ENCODE results near the gene EXT2. TPM values are rescaled to one million over a fixed set of nuclear protein-coding genes. Genes with fewer than 3 reads are reported as not detected.

Gene EXT2
- total RNA-seq, 1 experiment from 2014 or later = 42.8 TPM

GRCh38 chr11:44158384-44158783, 62.9 kb downstream of the EXT2 start:
- DNase-seq (ENCODE audit: low read depth, low spot score) (no peak), ATAC-seq (no peak)
- TF ChIP-seq SRF (IDR thresholded peaks at IDR 0.05; ENCODE audit: low read depth) (no peak), SIN3A (IDR thresholded peaks at IDR 0.05; ENCODE audit: low read depth) (no peak), FOSL1 (IDR thresholded peaks at IDR 0.05; ENCODE audit: low read depth) (no peak), TCF7L2 (IDR thresholded peaks at IDR 0.05; ENCODE audit: borderline replicate concordance, extremely low read depth, insufficient read depth, insufficient read length) (no peak), EZH2phosphoT487 (IDR thresholded peaks at IDR 0.05; ENCODE audit: borderline replicate concordance) (no peak), EZH2 (IDR thresholded peaks at IDR 0.05) (no peak), ZNF274 (IDR thresholded peaks at IDR 0.05; ENCODE audit: low read depth, low read length) (no peak), POLR2A (IDR thresholded peaks at IDR 0.05; ENCODE audit: borderline replicate concordance, extremely low read depth, insufficient read depth, insufficient read length) (no peak), CTCF (IDR thresholded peaks at IDR 0.05 in 2 of 3, conservative IDR thresholded peaks at IDR 0.05 in 1 of 3; ENCODE audit: borderline replicate concordance in 1 of 3, insufficient read depth in 1 of 3, low read depth in 2 of 3, low read length in 2 of 3) (no peak), ZBTB33 (IDR thresholded peaks at IDR 0.05; ENCODE audit: extremely low read depth, insufficient replicate concordance, low read length) (no peak), ELF1 (IDR thresholded peaks at IDR 0.05; ENCODE audit: borderline replicate concordance, low read depth) (no peak), YY1 (IDR thresholded peaks at IDR 0.05; ENCODE audit: extremely low read depth, insufficient replicate concordance, low read depth, low read length) (no peak)
- no peak overlapping the region for H3K4me2 ChIP-seq (ENCODE audit: low read length)
- no peaks in the 10 kb centered on the region for H4K20me1 ChIP-seq (ENCODE audit: insufficient read depth)
- no peaks in the 10 kb centered on the region for H3K9me3 ChIP-seq (ENCODE audit: control insufficient read depth in 1 of 2, insufficient read depth in 1 of 2, low read depth in 1 of 2, low read length in 2 of 2)
- H3K4me3 ChIP-seq (replicated peaks in 1 of 2; ENCODE audit: low read depth in 1 of 2, low read length in 2 of 2) = no peak overlapping the region
- H3K27ac ChIP-seq (ENCODE audit: low read depth, low read length) = no peak overlapping the region
- intact Hi-C loops (cut with micrococcal nuclease) = loop anchor here (10.0 kb wide), 1 partner anchor 46 kb away; no protein-coding TSS in a partner anchor
- ChIA-PET POLR2A (no interaction called here), CTCF (no interaction called here), RAD21 (ENCODE audit: low non-redundant PET in 1 of 2, low total read pairs in 2 of 2, uncharacterized antibody in 2 of 2, unreplicated experiment in 2 of 2) (no interaction called here)
- no TSS peak for BruUV-seq (replicated peaks)
- H3K27me3 ChIP-seq (ENCODE audit: insufficient read depth, low read length) = no peaks in the 10 kb centered on the region
- H2AFZ ChIP-seq (ENCODE audit: low read depth, low read length, poor library complexity, severe bottlenecking) = no peak overlapping the region
- no peak overlapping the region for H3K9ac ChIP-seq (ENCODE audit: low read length)
- H3K79me2 ChIP-seq (ENCODE audit: insufficient read depth, low read length) = no peaks in the 10 kb centered on the region
- H3K4me1 ChIP-seq (ENCODE audit: control insufficient read depth in 1 of 2, insufficient read depth in 2 of 2, low read length in 2 of 2) = no peaks in the 10 kb centered on the region
- no peaks in the 10 kb centered on the region for H3K9me2 ChIP-seq (ENCODE audit: insufficient read depth)
- H3K36me3 ChIP-seq (ENCODE audit: control insufficient read depth in 1 of 2, insufficient read depth in 2 of 2, low read length in 2 of 2) = no peaks in the 10 kb centered on the region
